HG03103 (cell line): ENCODE data around the gene PYGO2.
"Not testable (repeated sequence)": the region's sequence is repeated elsewhere in the genome, so short reads cannot be mapped to it uniquely, and the experiment has no call there.

Experiments used
- ATAC-seq: cut with Tn5 transposase; IDR thresholded peaks from one replicate; pipeline ENCODE4 v1.9.1; 2021; ENCODE audit warnings: low read depth; ENCODE audit not compliant: unreplicated experiment

The PYGO2 gene

GRCh38 chr1:155000726-155001424 is 39.3 kb upstream of the PYGO2 start:
- peak; percentile 31 for ATAC-seq

- no peak for ATAC-seq
Measured at GRCh38 chr1:155000411-155000725, 38.8 kb upstream of the PYGO2 start.

- ATAC-seq, result no peak
Measured at GRCh38 chr1:154999571-155000410, 38.2 kb upstream of the PYGO2 start.

DNA sequence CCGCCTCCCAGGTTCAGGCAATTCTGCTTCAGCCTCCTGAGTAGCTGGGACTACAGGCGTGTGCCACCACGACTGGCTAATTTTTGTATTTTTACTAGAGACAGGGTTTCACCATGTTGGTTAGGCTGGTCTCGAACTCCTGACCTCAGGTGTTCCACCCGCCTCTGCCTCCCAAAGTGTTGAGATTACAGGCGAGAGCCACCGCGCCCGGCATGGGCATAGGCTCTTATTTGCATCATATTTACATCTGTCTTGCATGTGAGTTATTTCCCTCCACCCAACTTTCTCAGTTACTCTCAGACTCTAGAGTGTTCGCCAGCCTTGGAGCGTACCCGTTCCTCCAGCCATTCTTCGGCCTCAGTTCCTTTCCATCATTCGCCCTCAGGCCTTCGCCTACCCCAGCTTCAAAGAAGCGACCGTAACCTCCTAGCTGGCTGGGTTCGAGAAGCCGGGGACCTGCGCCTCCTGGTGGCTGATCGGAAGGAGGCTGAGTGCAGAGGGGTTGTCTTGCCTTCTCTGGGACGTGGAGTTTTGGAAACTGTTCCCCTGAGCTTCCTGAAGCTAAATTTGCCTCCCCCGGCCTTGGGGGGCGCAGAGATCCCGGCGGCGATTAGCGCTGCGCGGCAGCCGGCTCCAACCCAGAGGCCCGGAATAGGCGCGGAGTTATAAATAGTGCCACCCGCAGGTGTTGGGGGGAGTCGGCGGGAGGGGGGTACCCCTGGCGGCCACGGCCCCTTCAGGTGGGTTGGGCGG is 37.4 kb upstream of the PYGO2 start:
- ATAC-seq, result no peak

GRCh38 chr1:154998201-154998780 is 36.7 kb upstream of the PYGO2 start:
- ATAC-seq, result no peak

GRCh38 chr1:154996966-154997701 is 35.6 kb upstream of the PYGO2 start:
- no peak for ATAC-seq

DNA sequence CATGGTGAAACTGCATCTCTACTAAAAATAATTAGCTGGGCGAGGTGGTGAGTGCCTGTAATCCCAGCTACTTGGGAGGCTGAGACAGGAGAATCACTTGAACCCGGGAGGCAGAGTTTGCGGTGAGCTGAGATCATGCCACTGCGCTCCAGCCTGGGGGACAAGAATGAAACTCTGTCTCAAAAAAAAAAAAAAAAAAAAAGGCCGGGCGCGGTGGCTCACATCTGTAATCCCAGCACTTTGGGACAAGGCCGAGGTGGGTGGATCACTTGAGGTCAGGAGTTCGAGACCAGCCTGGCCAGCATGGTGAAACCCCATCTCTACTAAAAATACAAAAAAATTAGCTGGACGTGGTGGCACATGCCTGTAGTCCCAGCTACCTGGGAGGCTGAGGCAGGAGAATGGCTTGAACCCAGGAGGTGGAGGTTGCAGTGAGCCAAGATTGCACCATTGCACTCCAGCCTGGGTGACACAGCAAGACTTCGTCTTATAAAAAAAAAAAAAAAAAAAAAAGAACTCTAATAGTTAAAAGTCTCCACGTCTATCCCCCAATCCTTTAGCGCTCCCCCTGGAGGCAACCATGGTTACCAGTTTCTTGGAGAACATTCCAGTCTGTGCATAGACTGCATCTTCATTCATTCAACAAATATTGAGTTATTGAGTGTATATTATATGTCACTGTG is 33.9 kb upstream of the PYGO2 start:
- ATAC-seq, result not testable (repeated sequence)

DNA sequence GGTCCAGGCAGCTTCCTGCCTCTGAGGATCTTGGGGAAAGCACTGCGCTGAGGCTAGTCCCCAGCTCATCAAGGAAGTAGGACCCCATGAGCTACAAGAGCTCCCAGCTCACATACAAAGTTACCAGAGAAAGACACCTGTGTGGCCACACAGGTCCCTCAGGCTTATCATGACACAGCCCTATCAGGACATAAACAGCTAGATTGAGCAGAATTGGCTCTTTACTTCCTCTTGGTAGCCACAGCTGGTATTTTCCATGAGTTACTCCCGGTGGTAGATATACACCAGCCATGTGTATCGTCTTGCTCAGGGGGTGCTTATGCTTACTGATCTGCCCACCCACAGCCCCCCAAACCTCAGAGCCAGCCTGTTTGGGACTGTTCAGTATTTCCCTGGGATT is 33.0 kb upstream of the PYGO2 start:
- ATAC-seq, result no peak

DNA sequence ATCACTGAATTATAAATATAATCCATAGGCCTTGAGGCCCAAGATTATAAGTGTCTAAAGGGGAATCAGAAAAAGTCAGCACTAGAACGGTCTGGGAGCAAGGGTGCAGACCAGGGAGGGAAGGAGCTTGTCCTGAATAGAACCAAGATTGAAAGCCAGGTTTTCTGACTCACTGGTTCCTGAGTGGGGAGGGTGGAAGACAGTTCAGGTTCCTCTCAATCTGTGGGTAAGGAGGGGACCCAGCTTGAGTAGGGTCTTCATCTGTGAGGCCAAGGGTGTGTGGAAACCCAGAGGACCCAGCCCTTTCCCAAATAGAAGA is 32.6 kb upstream of the PYGO2 start:
- no peak for ATAC-seq

DNA sequence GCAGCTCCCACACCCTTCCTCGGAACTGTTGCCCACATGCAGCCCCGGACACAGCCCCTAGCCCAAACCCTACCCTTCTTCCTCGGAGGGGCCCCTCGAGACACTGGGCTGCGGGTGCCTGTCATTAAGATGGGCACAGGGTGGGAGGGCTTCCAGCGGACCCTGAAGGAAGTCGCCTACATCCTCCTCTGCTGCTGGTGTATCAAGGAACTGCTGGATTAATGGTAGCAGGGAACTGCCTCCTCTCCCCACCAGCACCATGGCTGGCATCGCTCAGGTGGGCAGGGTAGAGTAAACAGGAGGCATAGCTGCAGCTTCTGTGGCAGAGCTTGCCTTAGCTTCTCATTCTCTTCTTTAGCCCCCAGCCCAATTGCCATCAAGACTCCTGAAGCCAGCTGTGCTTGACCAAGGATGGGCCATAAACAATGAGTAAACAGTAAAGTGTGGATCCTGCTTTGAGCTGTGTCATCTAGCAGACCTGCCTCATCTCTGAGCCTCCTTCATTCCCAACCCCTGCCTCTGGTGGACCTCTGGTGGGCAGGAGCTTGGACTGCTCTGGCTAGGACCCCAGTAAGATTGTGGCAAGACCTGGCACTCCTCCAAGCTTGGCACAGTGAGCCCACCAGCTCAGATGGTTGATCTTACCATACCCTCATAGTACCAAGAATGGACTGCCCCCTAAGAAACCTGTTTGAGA is 32.1 kb upstream of the PYGO2 start, which contains the start of gene LENEP:
LENEP (plus strand) TSS at position 15 of the 697 bp plus-strand sequence; CDS start at position 37, 22 bp downstream.
- ATAC-seq, result no peak

GRCh38 chr1:154992721-154993571 is 31.4 kb upstream of the PYGO2 start:
- no peak for ATAC-seq

- ATAC-seq, result no peak
Measured at GRCh38 chr1:154990276-154990675, 28.7 kb upstream of the PYGO2 start.

GRCh38 chr1:154989195-154989860 is 27.7 kb upstream of the PYGO2 start:
- ATAC-seq, result no peak

DNA sequence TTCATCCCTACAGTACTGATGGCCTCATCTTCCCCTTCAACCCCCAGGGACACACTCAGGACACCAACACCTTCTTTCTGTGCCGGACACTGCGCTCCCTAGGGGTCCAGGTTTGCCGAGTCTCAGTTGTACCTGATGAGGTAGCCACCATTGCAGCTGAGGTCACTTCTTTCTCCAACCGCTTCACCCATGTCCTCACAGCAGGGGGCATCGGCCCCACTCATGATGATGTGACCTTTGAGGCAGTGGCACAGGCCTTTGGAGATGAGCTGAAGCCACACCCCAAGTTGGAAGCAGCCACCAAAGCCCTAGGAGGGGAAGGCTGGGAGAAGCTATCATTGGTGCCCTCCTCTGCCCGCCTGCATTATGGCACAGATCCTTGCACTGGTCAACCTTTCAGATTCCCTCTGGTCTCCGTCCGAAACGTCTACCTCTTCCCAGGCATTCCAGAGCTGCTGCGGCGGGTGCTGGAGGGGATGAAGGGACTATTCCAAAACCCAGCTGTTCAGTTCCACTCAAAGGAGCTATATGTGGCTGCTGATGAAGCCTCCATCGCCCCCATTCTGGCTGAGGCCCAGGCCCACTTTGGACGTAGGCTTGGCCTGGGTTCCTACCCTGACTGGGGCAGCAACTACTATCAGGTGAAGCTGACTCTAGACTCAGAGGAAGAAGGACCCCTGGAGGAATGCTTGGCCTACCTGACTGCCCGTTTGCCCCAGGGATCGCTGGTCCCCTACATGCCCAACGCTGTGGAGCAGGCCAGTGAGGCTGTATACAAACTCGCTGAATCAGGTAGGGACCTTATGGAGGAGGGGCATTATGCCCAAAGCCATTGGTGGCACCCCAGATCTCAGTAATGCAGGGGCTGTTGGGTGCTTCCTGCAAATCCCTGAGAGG is 26.7 kb upstream of the PYGO2 start:
- ATAC-seq, result no peak

GRCh38 chr1:154987326-154987725 is 25.7 kb upstream of the PYGO2 start:
- no peak for ATAC-seq

GRCh38 chr1:154986736-154987135 is 25.2 kb upstream of the PYGO2 start:
- not testable (repeated sequence) for ATAC-seq
